Thyroid gland (tissue), 4 donors: Measurements from ENCODE around the gene SLC10A6. TPM values are rescaled to one million over a fixed set of nuclear protein-coding genes. Genes with fewer than 3 reads are reported as not detected.
"Not testable (repeated sequence)": the region's sequence is repeated elsewhere in the genome, so short reads cannot be mapped to it uniquely, and the experiment has no call there.

Experiments used
- DNase-seq, 2 donors: peaks; one replicate each; pipeline ENCODE4 v3.0.0-alpha.2; 2019
- H3K27ac ChIP-seq, 3 donors: fragments of 200-600 bp; sonication (generic); 1 replicate in 2 of 3; 2 replicates in 1 of 3; pipeline ENCODE4 v1.5.1; 2016 to 2019; ENCODE audit warnings: mild to moderate bottlenecking in 1 of 3, moderate library complexity in 1 of 3
- H3K27me3 ChIP-seq: fragments of 200-600 bp; sonication (generic); one replicate; pipeline ENCODE4 v1.5.1; 2019
- H3K36me3 ChIP-seq, 2 donors: fragments of 200-600 bp; sonication (generic); one replicate each; pipeline ENCODE4 v1.5.1; 2016 to 2019
- H3K4me1 ChIP-seq, 2 donors: fragments of 200-600 bp; sonication (generic); one replicate each; pipeline ENCODE4 v1.5.1; 2017 to 2019
- H3K4me3 ChIP-seq, 3 donors: fragments of 200-600 bp; sonication (generic); replicated peaks in 1 of 3; 1 replicate in 2 of 3; 2 replicates in 1 of 3; pipeline ENCODE4 v1.5.1; 2016; ENCODE audit warnings: mild to moderate bottlenecking in 1 of 3
- H3K9me3 ChIP-seq: fragments of 200-600 bp; sonication (generic); one replicate; pipeline ENCODE4 v1.5.1; 2017
- CTCF ChIP-seq, 6 experiments: fragments of 200-600 bp in 3 of 6; fragments of 450-650 bp in 3 of 6; sonication (generic) in 3 of 6; IDR thresholded peaks; one replicate each; pipeline ENCODE4 v1.5.1; 2016 to 2019; ENCODE audit warnings: antibody characterized with exemption in 6 of 6, mild to moderate bottlenecking in 2 of 6, inconsistent platforms in 1 of 6, moderate library complexity in 1 of 6
- POLR2A ChIP-seq, 2 donors: fragments of 450-650 bp; IDR thresholded peaks; one replicate each; pipeline ENCODE4 v1.6.1; 2017; ENCODE audit warnings: antibody characterized with exemption in 2 of 2, mild to moderate bottlenecking in 2 of 2, moderate library complexity in 1 of 2
- WGBS, 2 donors: methylation state at CpG; one replicate each; pipeline ENCODE4 v1.1.5; 2017; 5-methylcytosine and 5-hydroxymethylcytosine counted together
- intact Hi-C: fragments of 100-400 bp; cut with DNase I; formaldehyde crosslinking; loops from one replicate; pipeline ENCODE4 v1.15.1; 2023
- total RNA-seq, 4 donors: library from RNA; depleted of rRNA; stranded (reverse); fragments of >200 nt; gene quantifications; one replicate each; pipeline ENCODE4 v1.2.3, GENCODE V29; 2016

SLC10A6 gene
- total RNA-seq, 4 donors from 2014 or later: 1.5 to 7.1 (median 4.7) TPM

GRCh38 chr4:86879641-86880040 is 30.5 kb upstream of the SLC10A6 start:
- intact Hi-C loops: no loop called here
- no peak for TF ChIP-seq CTCF (IDR thresholded peaks at IDR 0.05)
- TF ChIP-seq POLR2A (IDR thresholded peaks at IDR 0.05): no peak
- no peaks in the 10 kb centered on the region for H3K36me3 ChIP-seq
- H3K4me1 ChIP-seq: no peaks in the 10 kb centered on the region
- WGBS, 2 donors: 77 to 83% methylated on average over 1 of the region's 1 CpG
- no peak overlapping the region for H3K4me3 ChIP-seq
- H3K27me3 ChIP-seq: no peaks in the 10 kb centered on the region
- DNase-seq: no peak
- no peak overlapping the region for H3K27ac ChIP-seq
- H3K9me3 ChIP-seq: no peaks in the 10 kb centered on the region

- TF ChIP-seq POLR2A (IDR thresholded peaks at IDR 0.05) (no peak), CTCF (IDR thresholded peaks at IDR 0.05) (no peak)
- intact Hi-C loops: no loop called here
- no peaks in the 10 kb centered on the region for H3K27me3 ChIP-seq
- no peak overlapping the region for H3K4me3 ChIP-seq
- H3K36me3 ChIP-seq: no peaks in the 10 kb centered on the region
- WGBS, 2 donors: 91 to 98% methylated on average over 2 of the region's 2 CpGs
- no peak for DNase-seq
- H3K4me1 ChIP-seq: no peaks in the 10 kb centered on the region
- H3K27ac ChIP-seq: no peak overlapping the region
- no peaks in the 10 kb centered on the region for H3K9me3 ChIP-seq
Measured at GRCh38 chr4:86878640-86879039, 29.5 kb upstream of the SLC10A6 start.

- Histone ChIP-seq H3K4me3 (no peak overlapping the region), H3K4me1 (no peaks in the 10 kb centered on the region), H3K36me3 (no peaks in the 10 kb centered on the region), H3K27ac (no peak overlapping the region), H3K27me3 (no peaks in the 10 kb centered on the region), H3K9me3 (no peaks in the 10 kb centered on the region)
- 77 to 81% methylated on average over 4 of the region's 4 CpGs for WGBS, 2 donors
- no peak for DNase-seq
- TF ChIP-seq POLR2A (IDR thresholded peaks at IDR 0.05): no peak
- intact Hi-C loops: no loop called here
Measured at GRCh38 chr4:86876894-86877685, 27.9 kb upstream of the SLC10A6 start.

GRCh38 chr4:86875436-86875835 is 26.3 kb upstream of the SLC10A6 start:
- H3K27ac ChIP-seq, H3K4me3 ChIP-seq, H3K4me1 ChIP-seq, DNase-seq, intact Hi-C loops, H3K36me3 ChIP-seq, H3K27me3 ChIP-seq, H3K9me3 ChIP-seq: not testable (repeated sequence)
- 86 to 89% methylated on average over 4 of the region's 4 CpGs for WGBS, 2 donors

- 61 to 73% methylated on average over 4 of the region's 4 CpGs for WGBS, 2 donors
- intact Hi-C loops: no loop called here
- H3K4me3 ChIP-seq: no peak overlapping the region
Measured at GRCh38 chr4:86872135-86872534, 23.0 kb upstream of the SLC10A6 start.

More at GRCh38 chr4:86872135-86872534, 23.0 kb upstream of the SLC10A6 start:
- no peak overlapping the region for H3K27ac ChIP-seq
- TF ChIP-seq CTCF (IDR thresholded peaks at IDR 0.05) (no peak), POLR2A (IDR thresholded peaks at IDR 0.05) (no peak)
- no peaks in the 10 kb centered on the region for H3K4me1 ChIP-seq
- DNase-seq: no peak
- no peaks in the 10 kb centered on the region for H3K9me3 ChIP-seq
- H3K27me3 ChIP-seq: no peaks in the 10 kb centered on the region
- H3K36me3 ChIP-seq: no peaks in the 10 kb centered on the region
